OCI-LY3 (cell line): ENCODE measurements around the gene CHN2.
"Not testable (repeated sequence)": the region's sequence is repeated elsewhere in the genome, so short reads cannot be mapped to it uniquely, and the experiment has no call there.

Source experiments
- H2AFZ ChIP-seq: fragments of 200-600, 300-600 bp; shearing (Covaris generic); 2 replicates; pipeline ENCODE4 v1.6.0; 2014; ENCODE audit warnings: antibody characterized with exemption, low read depth, low read length
- H3K27ac ChIP-seq: fragments of 200-600, 300-600 bp; sonication (generic); 2 replicates; pipeline ENCODE4 v1.5.1; 2014; ENCODE audit warnings: mild to moderate bottlenecking, low read length, moderate library complexity, mixed read lengths
- H3K27me3 ChIP-seq: fragments of 200-600, 300-600 bp; sonication (generic); 2 replicates; pipeline ENCODE4 v1.6.1; 2014; ENCODE audit warnings: low read depth, low read length, mixed read lengths
- H3K36me3 ChIP-seq: fragments of 200-600, 300-600 bp; sonication (generic); replicated peaks from 2 replicates; pipeline ENCODE3; 2014; ENCODE audit warnings: low read depth, low read length, mixed read lengths
- H3K4me1 ChIP-seq: fragments of 300-600, 200-600 bp; sonication (generic); 2 replicates; pipeline ENCODE4 v1.6.1; 2014; ENCODE audit warnings: low read length, mixed read lengths
- H3K4me2 ChIP-seq: fragments of 200-600, 300-600 bp; sonication (generic); 2 replicates; pipeline ENCODE4 v1.6.1; 2014; ENCODE audit warnings: low read length, mixed read lengths
- H3K4me3 ChIP-seq: fragments of 300-600, 200-600 bp; sonication (generic); 2 replicates; pipeline ENCODE4 v1.5.1; 2014; ENCODE audit warnings: antibody characterized with exemption, mild to moderate bottlenecking, low read length, moderate library complexity
- H3K79me2 ChIP-seq: fragments of 300-600, 200-600 bp; shearing (Covaris generic); 2 replicates; pipeline ENCODE4 v1.6.1; 2014; ENCODE audit warnings: mild to moderate bottlenecking, low read length, mixed read lengths
- H3K9ac ChIP-seq: fragments of 300-600, 200-600 bp; shearing (Covaris generic); 2 replicates; pipeline ENCODE4 v1.6.0; 2014; ENCODE audit warnings: mild to moderate bottlenecking, low read length, moderate library complexity
- H3K9me3 ChIP-seq: fragments of 200-600, 300-600 bp; shearing (Covaris generic); 2 replicates; pipeline ENCODE4 v1.6.1; 2014; ENCODE audit warnings: low read length, mixed read lengths; ENCODE audit not compliant: insufficient read depth
- H4K20me1 ChIP-seq: fragments of 200-600, 300-600 bp; sonication (generic); 2 replicates; pipeline ENCODE4 v1.6.1; 2016; ENCODE audit warnings: low read length, mixed read lengths; ENCODE audit not compliant: insufficient read depth
- CTCF ChIP-seq: fragments of 200-600, 300-600 bp; sonication (generic); IDR thresholded peaks from 2 replicates; pipeline ENCODE4 v1.5.1; 2014; ENCODE audit warnings: antibody characterized with exemption, low read length, low read depth
- EZH2phosphoT487 ChIP-seq: fragments of 200-600 bp; shearing (Covaris generic); IDR thresholded peaks from 2 replicates; pipeline ENCODE4 v1.6.1; 2018; ENCODE audit warnings: antibody characterized with exemption, mixed run types, low read depth

CHN2 gene

GRCh38 chr7:29523728-29524127 is 329.2 kb downstream of the CHN2 start:
- Histone ChIP-seq H4K20me1 (no peaks in the 10 kb centered on the region), H3K79me2 (no peaks in the 10 kb centered on the region), H3K4me2 (no peak overlapping the region), H2AFZ (no peak overlapping the region), H3K4me1 (no peaks in the 10 kb centered on the region), H3K27ac (no peak overlapping the region), H3K36me3 (no peaks in the 10 kb centered on the region), H3K4me3 (no peak overlapping the region), H3K9me3 (no peaks in the 10 kb centered on the region), H3K9ac (no peak overlapping the region), H3K27me3 (no peaks in the 10 kb centered on the region)
- TF ChIP-seq EZH2phosphoT487 = no peak
- no peak for TF ChIP-seq CTCF

- H3K79me2 ChIP-seq = no peaks in the 10 kb centered on the region
- TF ChIP-seq CTCF (no peak), EZH2phosphoT487 (no peak)
- no peak overlapping the region for H2AFZ ChIP-seq
Observed at GRCh38 chr7:29527505-29528108, 333.0 kb downstream of the CHN2 start.

GRCh38 chr7:29528526-29528925 is 334.0 kb downstream of the CHN2 start:
- H3K9me3 ChIP-seq, H3K4me1 ChIP-seq, H3K27ac ChIP-seq, H3K79me2 ChIP-seq, H3K36me3 ChIP-seq, H4K20me1 ChIP-seq, H2AFZ ChIP-seq, H3K4me2 ChIP-seq, H3K9ac ChIP-seq, H3K4me3 ChIP-seq, H3K27me3 ChIP-seq: not testable (repeated sequence)

More at GRCh38 chr7:29527505-29528108, 333.0 kb downstream of the CHN2 start:
- Histone ChIP-seq H3K4me1 (no peaks in the 10 kb centered on the region), H3K36me3 (no peaks in the 10 kb centered on the region), H3K4me2 (no peak overlapping the region), H3K27me3 (no peaks in the 10 kb centered on the region), H3K4me3 (no peak overlapping the region), H3K9me3 (no peaks in the 10 kb centered on the region), H3K27ac (no peak overlapping the region), H3K9ac (no peak overlapping the region), H4K20me1 (no peaks in the 10 kb centered on the region)
